Uterus (tissue), 4 donors: ENCODE measurements around the gene RETNLB. TPM values are rescaled to one million over a fixed set of nuclear protein-coding genes. Genes with fewer than 3 reads are reported as not detected.

Source experiments
- DNase-seq, 2 donors: peaks; one replicate each; pipeline ENCODE4 v3.0.0-alpha.2; 2019 to 2020
- H3K27ac ChIP-seq, 2 donors: fragments of 200-600 bp; sonication (generic); 1 replicate in 1 of 2; 2 replicates in 1 of 2; pipeline ENCODE4 v1.5.1; 2016 to 2018
- H3K27me3 ChIP-seq, 2 donors: fragments of 200-600 bp; sonication (generic); one replicate each; pipeline ENCODE4 v1.5.1; 2018 to 2019; ENCODE audit warnings: control low read depth in 1 of 2
- H3K36me3 ChIP-seq, 2 donors: fragments of 200-600 bp; sonication (generic); one replicate each; pipeline ENCODE4 v1.5.1; 2019; ENCODE audit warnings: control low read depth in 1 of 2
- H3K4me1 ChIP-seq, 2 donors: fragments of 200-600 bp; sonication (generic); one replicate each; pipeline ENCODE4 v1.5.1; 2018 to 2019; ENCODE audit warnings: control low read depth in 1 of 2
- H3K4me3 ChIP-seq, 2 donors: fragments of 200-600 bp; sonication (generic); 1 replicate in 1 of 2; 2 replicates in 1 of 2; pipeline ENCODE4 v1.5.1; 2018 to 2019; ENCODE audit warnings: mild to moderate bottlenecking in 1 of 2
- H3K9me3 ChIP-seq, 2 donors: fragments of 200-600 bp; sonication (generic); one replicate each; pipeline ENCODE4 v1.5.1; 2019; ENCODE audit warnings: control low read depth in 1 of 2
- POLR2A ChIP-seq, 2 donors: fragments of 450-650 bp; IDR thresholded peaks; one replicate each; pipeline ENCODE4 v1.6.1; 2016; ENCODE audit warnings: antibody characterized with exemption in 2 of 2, mild to moderate bottlenecking in 1 of 2, moderate library complexity in 1 of 2
- intact Hi-C: fragments of 100-400 bp; cut with DNase I; formaldehyde crosslinking; loops from one replicate; pipeline ENCODE4 v1.15.1; 2023; ENCODE audit warnings: low total_unique reads
- total RNA-seq, 4 donors: library from RNA; depleted of rRNA in 3 of 4; stranded (reverse); fragments of >200 nt in 3 of 4; gene quantifications; one replicate each; pipeline versions ENCODE4 v1.1.0 to v1.2.4, GENCODE V29; 2014 to 2023
- TF ChIP-seq, protein P1 (sequence below), 4 experiments: fragments of 200-600 bp in 2 of 4; fragments of 450-650 bp in 2 of 4; sonication (generic) in 2 of 4; IDR thresholded peaks; one replicate each; pipeline ENCODE4 v1.5.1; 2016 to 2019; ENCODE audit warnings: antibody characterized with exemption in 4 of 4, mild to moderate bottlenecking in 2 of 4, moderate library complexity in 1 of 4
- donor health status: DM: yes; HTN: yes; CAD: no.

The RETNLB gene
- total RNA-seq, 4 donors from 2014 or later, result not detected

DNA sequence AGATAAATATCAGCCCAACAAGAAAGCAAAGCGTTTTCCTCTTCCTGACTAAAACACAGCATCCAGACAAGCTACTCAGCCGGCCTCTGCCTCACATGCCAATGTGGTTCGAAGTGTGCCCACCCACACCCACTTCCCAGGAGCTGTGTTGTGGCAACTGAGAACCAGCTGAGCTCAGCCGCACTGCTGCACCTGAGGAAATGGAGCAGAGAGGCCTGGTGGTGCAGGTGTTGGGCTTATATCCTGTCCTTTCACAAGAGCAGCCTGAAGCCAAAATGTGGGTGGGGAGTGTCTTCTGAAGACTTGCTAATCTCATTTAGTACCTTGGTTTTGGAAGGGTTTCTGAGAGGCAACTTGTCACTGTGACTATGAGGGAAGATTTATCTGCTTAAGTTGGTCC is 23.0 kb upstream of the RETNLB start:
- no peak overlapping the region for H3K4me3 ChIP-seq
- no peaks in the 10 kb centered on the region for H3K9me3 ChIP-seq
- no peak for TF ChIP-seq POLR2A (IDR thresholded peaks at IDR 0.05)
- TF ChIP-seq, protein P1, sequence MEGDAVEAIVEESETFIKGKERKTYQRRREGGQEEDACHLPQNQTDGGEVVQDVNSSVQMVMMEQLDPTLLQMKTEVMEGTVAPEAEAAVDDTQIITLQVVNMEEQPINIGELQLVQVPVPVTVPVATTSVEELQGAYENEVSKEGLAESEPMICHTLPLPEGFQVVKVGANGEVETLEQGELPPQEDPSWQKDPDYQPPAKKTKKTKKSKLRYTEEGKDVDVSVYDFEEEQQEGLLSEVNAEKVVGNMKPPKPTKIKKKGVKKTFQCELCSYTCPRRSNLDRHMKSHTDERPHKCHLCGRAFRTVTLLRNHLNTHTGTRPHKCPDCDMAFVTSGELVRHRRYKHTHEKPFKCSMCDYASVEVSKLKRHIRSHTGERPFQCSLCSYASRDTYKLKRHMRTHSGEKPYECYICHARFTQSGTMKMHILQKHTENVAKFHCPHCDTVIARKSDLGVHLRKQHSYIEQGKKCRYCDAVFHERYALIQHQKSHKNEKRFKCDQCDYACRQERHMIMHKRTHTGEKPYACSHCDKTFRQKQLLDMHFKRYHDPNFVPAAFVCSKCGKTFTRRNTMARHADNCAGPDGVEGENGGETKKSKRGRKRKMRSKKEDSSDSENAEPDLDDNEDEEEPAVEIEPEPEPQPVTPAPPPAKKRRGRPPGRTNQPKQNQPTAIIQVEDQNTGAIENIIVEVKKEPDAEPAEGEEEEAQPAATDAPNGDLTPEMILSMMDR (IDR thresholded peaks at IDR 0.05), result no peak
- no peaks in the 10 kb centered on the region for H3K36me3 ChIP-seq
- intact Hi-C loops, result no loop called here
- no peak for DNase-seq
- H3K27me3 ChIP-seq, result no peaks in the 10 kb centered on the region
- H3K27ac ChIP-seq, result no peak overlapping the region
- H3K4me1 ChIP-seq, result no peaks in the 10 kb centered on the region

DNA sequence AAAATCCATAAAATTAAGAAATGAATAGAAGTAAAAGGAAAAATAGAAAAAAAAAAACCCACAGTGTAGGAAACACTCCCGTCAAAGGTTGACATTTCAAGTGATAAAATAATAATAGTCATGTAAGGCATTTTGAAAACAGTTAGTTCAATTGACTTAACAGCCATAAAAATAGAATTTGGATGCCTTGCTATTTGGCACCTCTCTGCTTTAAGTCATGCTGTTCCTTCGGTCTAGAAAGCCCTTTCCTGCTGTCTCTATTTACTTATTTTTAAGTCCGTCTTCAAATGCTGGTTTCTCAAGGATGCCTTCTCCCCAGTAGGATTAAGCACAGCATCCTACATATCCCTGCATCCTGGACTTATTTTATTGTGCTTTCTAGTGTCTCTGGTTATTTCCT is 22.3 kb upstream of the RETNLB start:
- no peak for DNase-seq
- TF ChIP-seq, protein P1 (IDR thresholded peaks at IDR 0.05), result no peak
- TF ChIP-seq POLR2A (IDR thresholded peaks at IDR 0.05), result no peak
- H3K4me1 ChIP-seq, result no peaks in the 10 kb centered on the region
- H3K9me3 ChIP-seq, result no peaks in the 10 kb centered on the region
- H3K4me3 ChIP-seq, result no peak overlapping the region
- H3K27me3 ChIP-seq, result no peaks in the 10 kb centered on the region
- H3K27ac ChIP-seq, result no peak overlapping the region
- H3K36me3 ChIP-seq, result no peaks in the 10 kb centered on the region
- intact Hi-C loops, result no loop called here

DNA sequence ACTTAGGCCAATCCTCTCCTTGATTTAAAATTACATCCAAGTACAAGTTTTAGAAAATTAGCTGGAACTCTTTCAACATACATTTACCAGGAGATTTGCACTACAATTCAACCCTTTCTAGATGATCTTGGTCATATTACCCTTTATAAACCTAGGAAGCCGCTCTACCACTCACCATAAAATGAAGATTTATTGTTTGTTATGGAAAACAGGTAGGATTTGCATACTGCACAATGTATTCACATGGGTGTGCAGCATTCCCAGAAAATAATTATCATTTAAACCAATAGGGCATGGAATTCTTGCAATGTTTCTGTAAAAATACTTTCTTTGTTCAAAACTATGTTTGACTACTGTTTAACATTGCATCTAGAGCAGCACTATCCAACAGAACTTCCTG is 18.4 kb upstream of the RETNLB start:
- Histone ChIP-seq H3K36me3 (no peaks in the 10 kb centered on the region), H3K9me3 (no peaks in the 10 kb centered on the region), H3K27me3 (no peaks in the 10 kb centered on the region), H3K4me1 (no peaks in the 10 kb centered on the region), H3K27ac (no peak overlapping the region), H3K4me3 (no peak overlapping the region)
- intact Hi-C loops, result no loop called here
- DNase-seq, result no peak
- TF ChIP-seq, protein P1 (IDR thresholded peaks at IDR 0.05), result no peak

DNA sequence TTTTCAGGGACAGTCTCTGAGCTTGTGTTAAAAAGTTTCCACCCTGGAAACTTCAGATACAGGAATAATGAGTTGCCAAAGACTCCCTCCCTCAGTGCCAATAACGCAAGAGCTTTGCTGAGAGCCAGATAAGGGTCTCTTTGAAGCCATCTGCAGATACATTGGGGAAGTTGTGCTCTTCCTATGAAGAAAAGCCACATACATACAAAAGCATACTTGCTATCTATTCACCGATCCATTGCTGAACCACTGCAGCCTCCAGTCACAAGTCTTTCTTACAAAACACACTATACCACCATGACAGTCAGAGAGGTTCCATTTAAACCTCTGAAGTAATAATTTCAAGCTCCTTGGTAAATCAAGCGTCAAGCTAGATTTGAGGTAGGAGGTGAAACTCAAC is 10.0 kb upstream of the RETNLB start:
- no peaks in the 10 kb centered on the region for H3K9me3 ChIP-seq
- H3K27me3 ChIP-seq, result no peaks in the 10 kb centered on the region
- no peak overlapping the region for H3K27ac ChIP-seq
- intact Hi-C loops, result no loop called here
- no peaks in the 10 kb centered on the region for H3K36me3 ChIP-seq
- DNase-seq, result no peak
- TF ChIP-seq, protein P1 (IDR thresholded peaks at IDR 0.05), result no peak
- TF ChIP-seq POLR2A (IDR thresholded peaks at IDR 0.05), result no peak
- H3K4me3 ChIP-seq, result no peak overlapping the region
- H3K4me1 ChIP-seq, result no peaks in the 10 kb centered on the region

DNA sequence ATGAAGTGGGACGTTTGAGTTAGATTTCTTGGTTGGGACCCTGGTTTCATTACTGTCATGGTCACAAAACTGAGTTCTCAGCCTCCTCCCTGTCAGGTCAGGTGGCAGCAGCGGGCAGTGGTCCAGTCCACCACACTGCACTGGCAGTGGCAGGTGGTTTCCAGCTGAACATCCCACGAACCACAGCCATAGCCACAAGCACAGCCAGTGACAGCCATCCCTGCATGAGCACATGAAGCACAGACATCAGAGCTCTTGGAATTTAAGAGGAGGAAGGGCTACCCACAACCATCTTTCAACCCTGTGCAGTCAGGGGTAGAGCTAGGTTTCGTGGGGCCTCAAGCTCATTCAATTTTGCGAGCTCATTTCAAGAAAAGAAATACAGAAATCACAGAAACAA is 1.5 kb downstream of the RETNLB start:
- no peaks in the 10 kb centered on the region for H3K36me3 ChIP-seq
- H3K27ac ChIP-seq, result no peak overlapping the region
- intact Hi-C loops, result no loop called here
- DNase-seq, result no peak
- no peaks in the 10 kb centered on the region for H3K9me3 ChIP-seq
- H3K27me3 ChIP-seq, result no peaks in the 10 kb centered on the region
- no peak overlapping the region for H3K4me3 ChIP-seq
- TF ChIP-seq POLR2A (IDR thresholded peaks at IDR 0.05), result no peak
- TF ChIP-seq, protein P1 (IDR thresholded peaks at IDR 0.05), result no peak
- no peaks in the 10 kb centered on the region for H3K4me1 ChIP-seq
